Right atrium auricular region (tissue), 2 donors: ENCODE measurements around the gene VAT1L. TPM values are rescaled to one million over a fixed set of nuclear protein-coding genes. Genes with fewer than 3 reads are reported as not detected.

Experiments
- DNase-seq: peaks from one replicate; pipeline ENCODE4 v3.0.0-alpha.2; 2019; ENCODE audit warnings: low spot score
- H3K27ac ChIP-seq, 2 donors: fragments of 200-600 bp; sonication (generic); 1 replicate in 1 of 2; 2 replicates in 1 of 2; pipeline ENCODE4 v1.5.1; 2016 to 2019
- H3K27me3 ChIP-seq, 2 donors: fragments of 200-600 bp; sonication (generic); one replicate each; pipeline versions ENCODE4 v1.5.1 to v1.6.0; 2017 to 2019
- H3K36me3 ChIP-seq: fragments of 200-600 bp; sonication (generic); one replicate; pipeline ENCODE4 v1.5.1; 2016
- H3K4me1 ChIP-seq, 2 donors: fragments of 200-600 bp; sonication (generic); one replicate each; pipeline versions ENCODE4 v1.5.1 to v1.6.0; 2017 to 2019
- H3K4me3 ChIP-seq, 2 donors: fragments of 200-600 bp; sonication (generic); 1 replicate in 1 of 2; 2 replicates in 1 of 2; pipeline ENCODE4 v1.5.1; 2017 to 2019; ENCODE audit warnings: mild to moderate bottlenecking in 1 of 2, moderate library complexity in 1 of 2
- H3K9me3 ChIP-seq, 2 donors: fragments of 200-600 bp; sonication (generic); one replicate each; pipeline ENCODE4 v1.5.1; 2019
- CTCF ChIP-seq, 2 donors: fragments of 200-600 bp; sonication (generic); IDR thresholded peaks; one replicate each; pipeline ENCODE4 v1.5.1; 2019; ENCODE audit warnings: antibody characterized with exemption in 2 of 2
- total RNA-seq, 2 donors: library from RNA; depleted of rRNA; stranded (reverse); fragments of >200 nt; gene quantifications; one replicate each; pipeline ENCODE4 v1.1.0, GENCODE V29; 2016

Gene VAT1L
- total RNA-seq, 2 donors from 2014 or later = 10.3 to 20.6 TPM

GRCh38 chr16:77962689-77963088 lies 174.3 kb downstream of the VAT1L start:
- Histone ChIP-seq H3K4me1 (no peaks in the 10 kb centered on the region), H3K27me3 (no peaks in the 10 kb centered on the region), H3K27ac (no peak overlapping the region), H3K9me3 (no peaks in the 10 kb centered on the region), H3K36me3 (no peaks in the 10 kb centered on the region), H3K4me3 (no peak overlapping the region)
- no peak for TF ChIP-seq CTCF (IDR thresholded peaks at IDR 0.05)
- no peak for DNase-seq

- H3K36me3 ChIP-seq = no peaks in the 10 kb centered on the region
- no peak for DNase-seq
- no peak overlapping the region for H3K4me3 ChIP-seq
- H3K9me3 ChIP-seq = no peaks in the 10 kb centered on the region
- H3K4me1 ChIP-seq = no peaks in the 10 kb centered on the region
- no peak for TF ChIP-seq CTCF (IDR thresholded peaks at IDR 0.05)
- H3K27me3 ChIP-seq = no peaks in the 10 kb centered on the region
- H3K27ac ChIP-seq = no peak overlapping the region
Measured at GRCh38 chr16:77963185-77964044, 175.1 kb downstream of the VAT1L start.

- no peaks in the 10 kb centered on the region for H3K4me1 ChIP-seq
- peak overlapping the region in 1 of 2 donors; percentile 51 for H3K27ac ChIP-seq
- no peak overlapping the region for H3K4me3 ChIP-seq
- no peaks in the 10 kb centered on the region for H3K36me3 ChIP-seq
- TF ChIP-seq CTCF (IDR thresholded peaks at IDR 0.05) = no peak
- H3K27me3 ChIP-seq = no peaks in the 10 kb centered on the region
- no peak for DNase-seq
- no peaks in the 10 kb centered on the region for H3K9me3 ChIP-seq
Measured at GRCh38 chr16:77965346-77965745, 177.0 kb downstream of the VAT1L start.

DNA sequence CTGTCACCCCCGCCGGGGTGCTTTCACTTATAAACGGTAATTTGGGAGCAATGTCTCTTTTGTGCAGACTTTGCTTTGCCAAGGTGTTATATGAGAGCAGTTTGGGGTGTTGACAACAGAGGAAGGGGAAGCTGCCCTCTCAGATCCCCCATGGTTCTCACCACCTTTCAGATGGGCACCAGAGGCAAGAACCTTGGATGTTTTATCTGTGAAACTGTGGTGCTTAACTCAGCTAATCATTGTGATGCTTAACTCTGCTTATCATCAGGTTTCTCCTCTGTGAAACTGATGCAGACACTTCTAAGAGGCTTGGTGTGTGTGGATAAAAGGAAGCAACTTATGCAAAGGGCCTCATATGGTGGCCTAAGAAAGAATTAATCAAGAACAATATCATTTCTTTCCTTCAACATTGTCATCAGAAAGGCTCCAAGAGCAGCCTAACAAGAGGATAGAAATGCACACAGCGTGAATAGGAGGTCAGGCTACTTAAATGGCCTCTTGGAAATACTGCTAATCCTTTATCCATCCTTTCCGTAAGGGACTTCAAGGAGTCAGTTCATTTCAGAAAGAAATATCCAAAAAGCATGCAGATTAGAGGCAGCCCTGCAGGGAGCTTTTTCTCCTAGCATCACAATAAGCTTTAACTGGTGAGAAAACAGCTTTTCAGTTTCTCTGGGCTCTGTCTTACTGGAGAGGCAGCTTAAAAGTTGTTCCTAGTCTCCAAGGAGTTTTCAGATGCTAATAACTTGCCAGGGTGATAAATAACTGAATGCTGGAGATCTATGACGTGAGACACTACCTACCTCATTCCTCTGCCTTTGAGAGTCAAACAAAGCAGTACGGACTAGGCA lies 178.9 kb downstream of the VAT1L start:
- no peak for DNase-seq
- no peak for TF ChIP-seq CTCF (IDR thresholded peaks at IDR 0.05)
- H3K4me1 ChIP-seq = no peaks in the 10 kb centered on the region
- no peak overlapping the region for H3K27ac ChIP-seq
- H3K27me3 ChIP-seq = no peaks in the 10 kb centered on the region
- no peaks in the 10 kb centered on the region for H3K9me3 ChIP-seq
- no peaks in the 10 kb centered on the region for H3K36me3 ChIP-seq
- H3K4me3 ChIP-seq = no peak overlapping the region

GRCh38 chr16:77969861-77970260 lies 181.5 kb downstream of the VAT1L start:
- DNase-seq = no peak
- H3K36me3 ChIP-seq = no peaks in the 10 kb centered on the region
- H3K4me1 ChIP-seq = no peaks in the 10 kb centered on the region
- no peak overlapping the region for H3K4me3 ChIP-seq
- no peak for TF ChIP-seq CTCF (IDR thresholded peaks at IDR 0.05)
- no peak overlapping the region for H3K27ac ChIP-seq
- no peaks in the 10 kb centered on the region for H3K27me3 ChIP-seq
- H3K9me3 ChIP-seq = no peaks in the 10 kb centered on the region
